Measurements from ENCODE around the gene CCL19.

GRCh38 chr9:34684816-34685215 lies 6.3 kb downstream of the CCL19 start:
- TF ChIP-seq POLR2A (IDR thresholded peaks at IDR 0.05) = no peak
- TF ChIP-seq CTCF (IDR thresholded peaks at IDR 0.05) = no peak
